NCI-H82 (cell line): Measurements from ENCODE around the gene APOD.
"Not testable (repeated sequence)": the region's sequence is repeated elsewhere in the genome, so short reads cannot be mapped to it uniquely, and the experiment has no call there.

ENCODE experiments used
- DNase-seq: peaks from one replicate; lab custom pipeline; 2025; lab: John Stamatoyannopoulos, UW

APOD gene

DNA sequence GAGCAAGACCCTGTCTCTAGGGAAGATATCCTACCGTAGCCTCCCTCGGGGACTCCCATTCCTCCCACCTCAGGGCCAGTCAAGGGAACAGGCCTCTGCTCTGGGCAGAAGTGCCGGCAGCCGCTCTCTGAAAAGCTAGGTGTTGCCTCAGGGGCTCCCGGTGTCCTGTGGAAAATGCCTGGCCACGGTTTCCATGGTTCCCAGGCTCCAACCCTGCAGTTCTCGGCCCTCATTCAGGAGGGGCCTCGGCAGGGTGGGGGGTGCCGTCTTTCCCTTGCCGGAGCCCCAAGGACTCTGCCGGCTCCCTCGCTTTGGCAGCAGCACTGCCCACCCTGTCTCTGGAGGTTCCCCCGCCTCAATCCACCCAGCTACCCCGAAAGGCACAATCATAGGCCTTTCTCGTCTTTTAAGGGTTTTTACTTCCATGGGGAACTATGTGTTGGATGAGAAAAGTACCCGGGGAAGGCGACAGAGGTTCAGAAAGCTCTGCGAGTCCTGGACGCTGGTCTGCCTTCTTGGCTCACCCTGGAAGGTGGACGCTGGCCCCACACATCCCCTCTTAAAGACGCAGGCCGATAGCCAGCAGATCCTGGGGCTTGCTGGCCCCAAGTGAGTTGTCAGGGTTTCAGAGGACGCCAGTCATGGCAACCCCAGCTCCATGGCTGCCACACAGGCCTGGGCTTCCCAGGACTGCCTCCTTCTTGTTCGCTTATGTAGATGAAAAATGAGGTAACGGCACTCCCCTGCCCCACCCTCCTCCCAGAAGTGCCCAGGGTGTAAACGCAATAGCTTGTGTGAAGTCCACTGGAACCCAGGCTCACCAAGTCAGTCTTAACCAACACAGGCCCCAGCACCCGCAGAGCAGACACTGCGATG, 34.3 kb upstream of the APOD start:
- DNase-seq: not testable (repeated sequence)

- not testable (repeated sequence) for DNase-seq
Measured at GRCh38 chr3:195617134-195617533, 33.4 kb upstream of the APOD start.

- DNase-seq: no peak
Measured at GRCh38 chr3:195616681-195617080, 32.9 kb upstream of the APOD start.

DNA sequence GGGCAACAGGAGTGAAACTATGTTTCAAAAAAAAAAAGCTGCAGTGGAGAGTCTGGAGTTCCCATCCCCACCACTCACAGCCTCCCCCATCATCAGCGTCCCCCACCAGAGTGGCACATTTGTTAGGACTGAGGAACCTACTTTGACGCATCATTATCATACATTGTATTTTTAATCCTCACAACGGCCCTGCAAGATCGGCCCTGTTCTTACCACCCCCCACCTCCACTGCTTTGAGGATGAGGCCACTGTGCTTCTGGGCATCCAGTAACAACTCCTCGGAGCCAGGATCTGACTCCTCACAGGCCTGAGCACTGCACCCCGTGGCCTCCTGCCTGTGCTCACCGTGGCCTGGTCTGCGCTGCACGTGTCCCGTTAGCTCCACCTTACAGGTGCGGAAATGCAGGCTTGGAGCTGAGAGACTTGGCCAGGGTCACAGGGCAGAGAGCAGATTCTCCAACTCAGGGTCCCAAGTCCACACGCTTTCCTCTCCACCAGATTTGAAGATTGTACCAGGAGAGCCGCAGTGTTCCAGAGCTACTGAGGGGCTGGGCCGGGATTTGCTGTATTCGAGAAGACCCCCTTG, 32.3 kb upstream of the APOD start:
- not testable (repeated sequence) for DNase-seq

DNA sequence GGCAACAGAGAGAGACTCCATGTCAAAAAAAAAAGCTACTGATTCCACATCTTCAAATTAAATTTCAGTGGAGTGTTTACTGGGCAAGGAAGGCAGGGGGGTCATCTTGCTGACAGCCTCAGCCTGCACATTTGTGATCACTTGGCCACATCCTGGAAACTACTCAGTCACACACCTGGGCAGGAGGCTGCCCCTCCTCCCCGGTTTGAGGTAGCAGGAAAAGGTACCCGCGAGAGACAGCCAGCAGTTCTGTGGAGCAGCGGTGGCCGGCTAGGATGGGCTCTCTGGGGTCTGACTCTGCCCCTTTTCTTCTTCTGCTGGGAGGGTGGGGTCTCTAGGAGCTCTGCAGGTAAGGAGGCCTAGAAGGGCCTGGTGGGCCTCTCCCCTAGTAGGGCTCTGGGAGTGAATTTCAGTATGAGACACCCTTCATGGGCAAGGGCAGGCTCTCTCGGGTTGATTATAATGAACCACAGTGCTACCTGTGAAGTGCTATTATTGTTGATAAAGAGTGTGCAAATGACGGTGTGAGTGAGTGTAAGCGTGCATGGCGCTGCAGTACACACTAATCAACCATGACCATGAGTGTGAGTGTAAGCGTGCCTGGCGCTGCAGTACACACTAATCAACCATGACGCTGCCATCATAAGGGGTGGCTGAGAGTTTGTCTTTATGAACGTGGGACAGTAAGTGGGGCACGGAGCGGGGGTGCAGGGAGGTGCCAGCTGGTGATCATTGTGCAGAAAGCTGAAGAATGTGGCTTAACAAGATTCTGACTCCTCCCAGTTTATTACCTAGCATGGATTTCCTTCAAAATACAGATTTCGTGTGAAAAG, 31.1 kb upstream of the APOD start:
- not testable (repeated sequence) for DNase-seq

DNA sequence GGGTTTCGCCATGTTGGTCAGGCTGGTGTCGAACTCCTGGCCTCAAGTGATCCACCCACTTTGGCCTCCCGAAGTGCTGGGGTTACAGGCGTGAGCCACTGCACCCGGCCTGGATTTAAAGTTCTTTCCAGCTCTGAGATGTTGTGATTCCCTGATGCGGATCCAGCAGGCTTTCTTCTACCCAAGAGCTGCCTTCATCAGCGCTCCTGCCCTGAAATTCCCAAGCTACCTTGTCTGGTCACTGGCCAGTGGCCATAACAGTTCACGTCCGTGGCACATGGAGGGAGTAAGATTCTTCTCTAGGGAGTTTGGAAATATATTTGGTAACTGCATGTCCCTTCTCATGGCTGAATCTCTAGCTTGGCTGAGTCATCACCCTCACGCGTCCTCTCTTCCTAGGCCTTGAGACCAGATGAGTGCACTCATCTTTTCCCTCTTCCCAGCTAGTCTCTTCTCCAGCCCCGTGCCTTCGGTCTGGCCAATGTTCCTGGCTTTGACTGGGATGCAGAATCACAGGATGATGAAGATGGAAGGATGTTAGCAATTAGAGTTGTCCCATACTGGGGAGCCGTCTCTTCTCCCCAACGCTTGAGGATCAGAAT, 29.8 kb upstream of the APOD start:
- DNase-seq: no peak

DNA sequence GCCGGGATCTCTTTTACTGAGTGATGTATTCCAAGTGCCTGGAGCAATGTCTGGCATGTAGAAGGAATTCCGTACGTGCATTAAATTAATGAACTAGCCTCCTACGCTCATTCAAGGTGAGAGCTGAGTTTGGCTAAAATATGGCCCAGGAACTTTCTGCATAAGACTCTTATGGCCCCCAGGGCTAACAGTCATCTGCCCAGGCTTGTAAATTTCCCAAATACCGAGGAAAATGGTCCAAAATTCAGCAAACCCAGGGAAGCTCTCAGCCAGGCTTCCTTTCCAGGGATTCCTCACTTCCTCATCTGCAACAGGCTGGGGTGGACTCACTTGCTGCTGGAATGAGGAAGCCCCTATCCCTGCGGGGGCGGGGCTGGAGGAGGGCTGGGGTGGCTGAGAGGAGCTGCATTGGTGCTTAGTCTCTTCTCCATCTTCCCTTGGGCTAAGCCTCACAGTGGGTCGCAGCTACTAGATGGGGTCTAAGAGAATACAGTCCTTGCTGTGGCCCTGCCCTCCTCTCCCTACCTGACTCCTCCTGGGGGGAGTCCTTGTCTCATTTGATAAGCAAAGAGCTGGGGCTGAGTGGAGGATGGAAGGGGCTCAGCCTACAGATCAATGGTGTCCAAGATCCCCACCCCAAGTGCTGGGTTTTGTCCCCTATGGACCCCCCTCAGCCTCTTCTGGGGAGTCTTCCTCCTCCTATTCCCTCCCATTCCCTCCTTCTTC, 28.5 kb upstream of the APOD start:
- DNase-seq: no peak

GRCh38 chr3:195609229-195609628, 25.5 kb upstream of the APOD start:
- no peak for DNase-seq

DNA sequence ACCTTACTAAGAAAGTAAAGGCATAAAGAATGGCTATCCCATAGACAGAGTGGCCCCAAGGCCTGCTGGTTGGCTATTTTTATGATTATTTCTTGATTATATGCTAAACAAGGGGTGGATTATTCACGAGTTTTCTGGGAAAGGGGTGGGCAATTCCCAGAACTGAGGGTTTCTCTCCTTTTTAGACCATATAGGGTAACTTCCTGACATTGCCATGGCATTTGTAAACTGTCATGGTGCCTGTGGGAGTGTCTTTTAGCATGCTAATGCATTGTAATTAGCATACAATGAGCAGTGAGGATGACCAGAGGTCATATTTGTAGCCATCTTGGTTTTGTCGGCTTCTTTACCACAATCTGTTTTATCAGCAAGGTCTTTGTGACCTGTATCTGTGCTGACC, 18.0 kb upstream of the APOD start:
- not testable (repeated sequence) for DNase-seq

DNA sequence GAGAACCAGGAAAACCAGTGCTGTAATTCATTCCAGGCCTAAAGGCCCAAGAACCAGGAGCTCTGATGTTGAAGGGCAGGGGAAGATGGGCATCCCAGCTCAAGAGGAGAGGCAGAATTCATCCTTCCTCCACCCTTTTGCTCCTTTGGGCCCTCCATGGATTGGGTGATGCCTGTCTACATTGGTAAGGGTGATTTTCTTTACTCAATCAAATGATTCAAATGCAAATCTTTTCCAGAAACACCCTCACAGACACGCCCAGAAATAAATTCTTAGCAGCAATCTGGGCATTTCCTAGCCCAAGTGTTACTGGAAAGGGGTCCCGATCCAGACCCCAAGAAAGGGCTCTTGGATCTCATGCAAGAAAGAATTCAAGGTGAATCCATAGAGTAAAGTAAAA, 17.6 kb upstream of the APOD start:
- no peak for DNase-seq

DNA sequence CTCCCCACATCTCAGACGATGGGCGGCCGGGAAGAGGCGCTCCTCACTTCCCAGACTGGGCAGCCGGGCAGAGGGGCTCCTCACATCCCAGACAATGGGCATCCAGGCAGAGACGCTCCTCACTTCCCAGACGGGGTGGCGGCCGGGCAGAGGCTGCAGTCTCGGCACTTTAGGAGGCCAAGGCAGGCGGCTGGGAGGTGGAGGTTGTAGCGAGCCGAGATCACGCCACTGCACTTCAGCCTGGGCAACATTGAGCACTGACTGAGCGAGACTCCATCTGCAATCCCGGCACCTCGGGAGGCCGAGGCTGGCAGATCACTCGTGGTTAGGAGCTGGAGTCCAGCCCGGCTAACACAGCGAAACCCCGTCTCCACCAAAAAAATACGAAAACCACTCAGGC, 16.2 kb upstream of the APOD start:
- not testable (repeated sequence) for DNase-seq

GRCh38 chr3:195599516-195599915, 15.8 kb upstream of the APOD start:
- DNase-seq: not testable (repeated sequence)

DNA sequence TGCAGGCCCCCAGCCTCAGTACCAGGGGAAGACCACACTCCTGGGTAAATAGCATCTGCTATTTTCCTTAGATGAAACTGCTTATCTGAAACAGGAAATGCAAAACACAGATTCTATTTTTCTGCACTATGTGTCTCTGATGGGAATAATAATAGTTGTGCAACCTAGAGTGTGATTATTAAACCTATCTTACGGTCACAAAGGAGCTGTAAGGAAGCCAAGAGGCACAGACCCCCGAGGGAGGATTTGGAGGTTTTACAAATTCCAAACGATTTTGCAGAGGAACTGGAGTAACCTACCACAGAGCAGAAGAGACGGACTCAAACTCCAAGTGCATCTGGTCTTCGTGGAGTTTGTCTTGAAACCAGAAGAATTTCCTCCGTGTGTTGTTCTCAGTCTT, 14.1 kb upstream of the APOD start:
- DNase-seq: no peak

GRCh38 chr3:195597229-195597628, 13.5 kb upstream of the APOD start:
- no peak for DNase-seq

- DNase-seq: no peak
Measured at GRCh38 chr3:195596765-195597171, 13.0 kb upstream of the APOD start.

GRCh38 chr3:195595785-195596531, 12.2 kb upstream of the APOD start:
- DNase-seq: no peak

DNA sequence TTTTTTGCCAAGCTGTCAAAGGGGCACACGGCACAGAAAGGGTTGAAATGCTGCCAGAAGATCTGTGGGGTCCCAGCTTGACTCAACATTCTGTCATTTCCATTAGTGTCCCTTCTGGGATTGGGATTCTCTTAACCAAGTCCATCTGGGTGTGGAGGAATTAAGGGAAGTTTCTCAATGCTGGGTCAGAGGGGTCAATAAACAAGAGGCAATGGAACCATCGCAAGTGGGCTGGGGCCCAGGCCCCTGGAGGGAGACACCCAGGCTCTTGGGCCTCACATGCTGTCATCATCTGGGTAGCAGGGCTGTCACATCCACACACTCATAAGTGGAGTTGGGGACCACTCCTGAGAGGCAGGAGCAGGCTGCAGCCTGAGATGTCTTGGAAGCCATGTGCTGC, 8.1 kb upstream of the APOD start:
- no peak for DNase-seq

DNA sequence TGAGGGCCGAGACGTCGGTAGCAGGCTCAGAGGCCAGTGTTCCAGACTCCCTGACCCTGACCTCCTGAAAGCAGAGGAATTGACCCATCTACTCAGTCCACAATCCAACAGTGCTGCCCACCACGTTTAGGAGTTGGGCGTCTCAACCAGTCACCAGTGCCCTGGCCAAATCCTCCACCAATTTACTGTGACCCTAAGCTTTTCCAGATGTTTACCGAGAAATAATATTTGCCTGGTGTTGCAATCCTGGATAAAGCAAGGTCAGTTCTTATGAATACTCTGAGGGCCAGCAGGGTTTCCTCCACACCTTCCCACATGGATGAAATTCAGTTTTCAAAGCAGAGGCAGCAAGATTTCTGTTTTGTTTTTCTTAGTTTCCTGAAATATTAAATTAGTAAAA, 7.5 kb upstream of the APOD start:
- DNase-seq: no peak

DNA sequence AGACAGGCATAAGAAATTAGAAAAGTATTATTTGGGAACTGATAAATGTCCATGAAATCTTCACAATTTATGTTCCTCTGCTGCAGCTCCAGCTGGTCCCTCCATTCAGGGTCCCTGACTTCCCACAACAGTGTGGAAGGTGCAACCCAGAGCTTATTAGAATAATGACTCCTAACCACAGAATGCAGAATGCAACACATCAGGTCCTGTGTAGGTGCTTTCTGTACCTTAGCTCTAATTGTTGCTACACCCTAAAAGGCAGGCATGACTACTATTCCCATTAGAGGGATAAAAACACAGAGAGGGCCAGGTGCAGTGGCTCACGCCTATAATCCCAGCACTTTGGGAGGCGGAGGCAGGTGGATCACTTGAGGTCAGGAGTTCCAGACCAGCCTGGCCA, 6.6 kb upstream of the APOD start:
- peak; percentile 52 for DNase-seq

DNA sequence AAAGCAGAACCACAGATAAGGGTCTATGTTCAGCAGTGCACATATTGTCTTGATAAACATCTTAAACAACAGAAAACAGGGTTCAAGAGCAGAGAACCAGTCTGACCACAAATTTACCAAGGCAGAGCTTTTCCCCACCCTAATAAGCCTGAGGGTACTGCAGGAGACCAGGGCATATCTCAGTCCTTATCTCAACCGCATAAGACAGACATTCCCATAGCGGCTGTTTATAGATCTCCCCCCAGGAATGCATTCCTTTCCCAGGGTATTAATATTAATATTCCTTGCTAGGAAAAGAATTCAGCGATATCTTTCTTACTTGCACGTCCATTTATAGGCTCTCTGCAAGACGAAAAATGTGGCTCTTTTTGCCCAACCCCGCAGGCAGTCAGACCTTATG, 6.1 kb upstream of the APOD start:
- DNase-seq: not testable (repeated sequence)

DNA sequence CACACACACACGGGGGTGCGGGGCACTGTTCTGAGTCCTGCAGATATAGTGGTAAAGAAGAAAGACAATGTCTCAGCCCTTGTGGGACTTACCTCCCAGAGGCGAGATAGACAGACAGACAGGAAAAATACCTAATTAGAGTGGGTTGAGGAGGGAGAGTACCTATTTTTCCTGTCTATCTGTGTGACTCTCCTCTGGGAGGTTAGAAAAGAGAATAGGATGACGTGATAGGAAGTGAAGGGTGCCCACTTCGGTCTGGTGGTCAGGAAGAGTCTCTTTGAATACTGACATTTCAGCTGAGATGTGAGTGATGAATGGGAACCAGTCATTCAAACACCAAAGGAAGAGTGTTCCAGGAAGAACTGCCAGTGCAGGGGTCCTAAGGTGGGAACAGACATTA, 4.1 kb upstream of the APOD start:
- DNase-seq: no peak
